Vagina (tissue), 2 donors: ENCODE measurements around the gene EBF3. TPM values are rescaled to one million over a fixed set of nuclear protein-coding genes. Genes with fewer than 3 reads are reported as not detected.
A peak's percentile ranks its signal among the peaks of the same experiment; 100 is the strongest.

Experiments used
- DNase-seq, 2 donors: peaks; one replicate each; pipeline ENCODE4 v3.0.0-alpha.2; 2017; ENCODE audit errors: extremely low spot score in 2 of 2
- H3K27ac ChIP-seq: fragments of 200-600 bp; sonication (generic); one replicate; pipeline ENCODE4 v1.5.1; 2019
- H3K27me3 ChIP-seq: fragments of 200-600 bp; sonication (generic); one replicate; pipeline ENCODE4 v1.5.1; 2019
- H3K36me3 ChIP-seq, 2 donors: fragments of 200-600 bp; sonication (generic); one replicate each; pipeline ENCODE4 v1.5.1; 2017 to 2019
- H3K4me1 ChIP-seq: fragments of 200-600 bp; sonication (generic); one replicate; pipeline ENCODE4 v1.5.1; 2019
- H3K4me3 ChIP-seq, 2 donors: fragments of 200-600 bp; sonication (generic); 1 replicate in 1 of 2; 2 replicates in 1 of 2; pipeline ENCODE4 v1.5.1; 2016 to 2019
- H3K9me3 ChIP-seq: fragments of 200-600 bp; sonication (generic); one replicate; pipeline ENCODE4 v1.5.1; 2019
- CTCF ChIP-seq, 3 experiments: fragments of 450-650 bp in 2 of 3; fragments of 200-600 bp in 1 of 3; sonication (generic) in 1 of 3; IDR thresholded peaks; one replicate each; pipeline ENCODE4 v1.5.1; 2017 to 2019; ENCODE audit warnings: antibody characterized with exemption in 3 of 3, mild to moderate bottlenecking in 2 of 3, moderate library complexity in 2 of 3
- POLR2A ChIP-seq, 2 donors: fragments of 450-650 bp; IDR thresholded peaks; one replicate each; pipeline ENCODE4 v1.6.1; 2017; ENCODE audit warnings: antibody characterized with exemption in 2 of 2, mild to moderate bottlenecking in 2 of 2, moderate library complexity in 2 of 2
- POLR2AphosphoS5 ChIP-seq, 2 donors: sonication (generic); formaldehyde crosslinking; IDR thresholded peaks; one replicate each; pipeline ENCODE4 v1.9.0; 2017; ENCODE audit warnings: antibody characterized with exemption in 2 of 2, mild to moderate bottlenecking in 2 of 2, low read depth in 1 of 2; ENCODE audit not compliant: insufficient read depth in 1 of 2
- intact Hi-C: fragments of 100-400 bp; cut with DNase I; formaldehyde crosslinking; loops from one replicate; pipeline ENCODE4 v1.15.1; 2023
- total RNA-seq: library from RNA; depleted of rRNA; stranded (reverse); fragments of >200 nt; gene quantifications from one replicate; pipeline ENCODE4 v1.2.3, GENCODE V29; 2016

The EBF3 gene
- total RNA-seq, 1 donor from 2014 or later = 10.6 TPM

GRCh38 chr10:129956286-129956670, 7.8 kb downstream of the EBF3 start:
- no peak overlapping the region for H3K4me3 ChIP-seq
- H3K4me1 ChIP-seq = no peaks in the 10 kb centered on the region
- peaks cover 6% of the 10 kb centered on the region for H3K27me3 ChIP-seq
- no peak overlapping the region for H3K27ac ChIP-seq
- no peaks in the 10 kb centered on the region for H3K36me3 ChIP-seq
- intact Hi-C loops = no loop called here
- DNase-seq = no peak
- no peaks in the 10 kb centered on the region for H3K9me3 ChIP-seq
- TF ChIP-seq POLR2AphosphoS5 (IDR thresholded peaks at IDR 0.05; ENCODE audit: insufficient read depth in 1 of 2, low read depth in 1 of 2) (no peak), POLR2A (IDR thresholded peaks at IDR 0.05) (no peak), CTCF (IDR thresholded peaks at IDR 0.05) (no peak)

- Histone ChIP-seq H3K27me3 (peaks cover 4% of the 10 kb centered on the region), H3K27ac (peak overlapping the region; percentile 39), H3K9me3 (no peaks in the 10 kb centered on the region), H3K4me3 (no peak overlapping the region), H3K4me1 (no peaks in the 10 kb centered on the region), H3K36me3 (no peaks in the 10 kb centered on the region)
- no peak for DNase-seq
- TF ChIP-seq POLR2A (IDR thresholded peaks at IDR 0.05) (no peak), POLR2AphosphoS5 (IDR thresholded peaks at IDR 0.05; ENCODE audit: insufficient read depth in 1 of 2, low read depth in 1 of 2) (no peak), CTCF (IDR thresholded peaks at IDR 0.05) (no peak)
- intact Hi-C loops = no loop called here
Observed at GRCh38 chr10:129955601-129956285, 8.3 kb downstream of the EBF3 start.

- TF ChIP-seq POLR2AphosphoS5 (IDR thresholded peaks at IDR 0.05; ENCODE audit: insufficient read depth in 1 of 2, low read depth in 1 of 2) (no peak), CTCF (IDR thresholded peaks at IDR 0.05) (no peak), POLR2A (IDR thresholded peaks at IDR 0.05) (no peak)
- DNase-seq = no peak
- Histone ChIP-seq H3K4me1 (peaks cover 6% of the 10 kb centered on the region), H3K36me3 (no peaks in the 10 kb centered on the region), H3K27ac (peak overlapping the region; percentile 39), H3K27me3 (no peaks in the 10 kb centered on the region), H3K4me3 (no peak overlapping the region), H3K9me3 (no peaks in the 10 kb centered on the region)
- intact Hi-C loops = no loop called here
Observed at GRCh38 chr10:129954492-129955315, 9.4 kb downstream of the EBF3 start.

- Histone ChIP-seq H3K4me3 (no peak overlapping the region), H3K27me3 (no peaks in the 10 kb centered on the region), H3K27ac (peak overlapping the region; percentile 44), H3K9me3 (no peaks in the 10 kb centered on the region), H3K36me3 (no peaks in the 10 kb centered on the region), H3K4me1 (peaks cover 6% of the 10 kb centered on the region)
- intact Hi-C loops = no loop called here
- no peak for DNase-seq
- TF ChIP-seq POLR2AphosphoS5 (IDR thresholded peaks at IDR 0.05; ENCODE audit: insufficient read depth in 1 of 2, low read depth in 1 of 2) (no peak), POLR2A (IDR thresholded peaks at IDR 0.05) (no peak), CTCF (IDR thresholded peaks at IDR 0.05) (no peak)
Observed at GRCh38 chr10:129953119-129954051, 10.7 kb downstream of the EBF3 start.
